Measurements from ENCODE around the gene CAST. TPM values are rescaled to one million over a fixed set of nuclear protein-coding genes. Genes with fewer than 3 reads are reported as not detected.
A peak's percentile ranks its signal among the peaks of the same experiment; 100 is the strongest.

The CAST gene
- total RNA-seq, 1 donor from 2014 or later, result 199 TPM

DNA sequence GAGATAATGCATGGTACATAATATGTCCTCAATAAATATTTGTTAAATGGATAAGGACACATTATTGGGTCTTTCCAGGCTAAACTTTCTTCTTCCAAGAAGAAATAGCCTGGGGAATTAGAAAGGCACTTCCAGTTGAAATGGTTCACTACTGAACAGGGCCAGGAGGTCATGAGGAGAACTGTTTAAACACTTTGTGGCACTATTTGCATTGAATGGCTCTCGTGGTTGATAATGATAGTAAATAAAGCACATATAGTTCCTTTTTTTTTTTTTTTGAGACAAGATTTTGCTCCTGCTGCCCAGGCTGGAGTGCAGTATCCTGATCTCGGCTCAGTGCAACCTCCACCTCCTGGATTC is 19.9 kb upstream of the CAST start:
- DNase-seq (ENCODE audit: extremely low read depth, low read depth, low spot score), result no peak

DNA sequence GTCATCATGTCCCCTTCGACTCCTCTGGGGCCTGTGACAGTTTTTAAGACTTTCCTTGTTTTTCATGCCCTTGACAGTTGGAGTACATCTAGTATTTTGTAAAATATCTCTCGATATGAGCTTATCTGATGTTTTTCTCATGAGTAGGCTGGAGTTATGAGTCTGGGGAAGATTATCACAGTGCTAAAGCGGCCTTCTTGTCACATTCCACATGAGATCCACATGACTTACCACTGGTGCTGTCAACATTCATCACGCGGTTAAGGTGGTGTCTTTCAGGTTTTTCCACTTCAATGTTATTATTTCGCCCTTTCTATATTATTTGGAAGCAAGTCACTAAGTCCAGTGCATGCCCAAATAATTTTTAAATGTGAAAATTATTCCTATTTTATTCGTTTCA is 17.1 kb upstream of the CAST start:
- DNase-seq (ENCODE audit: extremely low read depth, low read depth, low spot score), result no peak

DNA sequence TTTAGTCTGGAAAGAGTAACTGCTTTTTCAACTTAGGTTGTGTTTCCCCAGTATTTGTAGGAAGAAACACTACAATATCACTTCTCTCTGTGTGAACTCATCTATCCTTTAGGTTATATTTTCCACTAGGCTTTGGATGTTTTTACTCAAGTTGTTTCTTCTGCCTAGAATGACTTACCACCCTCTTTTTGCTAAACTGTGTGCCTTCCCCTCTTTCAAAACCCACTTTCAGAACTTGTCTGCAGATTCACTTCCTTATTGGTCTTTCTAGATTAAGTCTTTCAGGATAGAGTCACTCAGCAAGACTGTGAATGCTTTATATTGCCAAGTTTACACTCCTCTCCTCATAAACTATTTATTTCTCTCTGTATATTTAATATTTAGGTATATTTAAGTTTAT is 14.2 kb upstream of the CAST start:
- DNase-seq (ENCODE audit: extremely low read depth, low read depth, low spot score), result no peak

DNA sequence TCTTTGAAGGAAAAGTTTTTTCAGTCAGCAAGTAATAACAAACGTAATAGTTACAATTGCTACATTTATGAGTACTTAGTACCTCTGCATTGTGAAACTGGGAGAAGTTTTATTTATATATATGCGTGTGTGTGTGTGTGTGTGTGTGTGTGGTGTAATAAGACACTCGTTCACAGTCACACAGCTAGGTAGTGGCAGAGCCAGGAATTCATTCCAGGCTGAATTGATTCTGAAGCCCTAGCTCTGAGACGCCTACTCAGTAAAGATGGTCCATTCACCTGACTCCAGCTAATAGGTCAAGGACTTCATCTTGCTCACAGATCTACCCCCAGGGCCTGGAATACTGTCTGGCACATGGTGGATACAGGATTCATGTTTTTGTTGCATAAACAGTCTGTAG is 13.6 kb upstream of the CAST start:
- no peak for DNase-seq (ENCODE audit: extremely low read depth, low read depth, low spot score)

DNA sequence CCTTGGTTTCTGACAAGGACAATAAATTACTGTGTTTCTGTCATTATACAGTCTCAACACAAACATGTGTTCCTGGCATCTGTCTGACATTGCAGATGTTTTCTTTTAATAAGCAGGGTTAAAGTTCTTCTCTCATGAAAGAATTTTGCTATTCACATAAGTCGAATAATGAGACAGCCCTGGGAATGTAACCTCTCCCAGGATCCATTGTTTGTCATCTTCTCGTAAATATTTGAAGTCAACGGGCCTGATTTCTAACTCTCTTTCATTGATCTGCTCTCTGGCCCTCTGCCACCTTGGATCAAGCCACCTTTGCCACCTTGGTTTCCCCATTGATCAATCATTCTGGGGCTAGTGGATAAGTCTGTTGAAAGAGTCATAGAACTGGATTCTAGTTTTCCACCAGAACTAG is 12.9 kb upstream of the CAST start:
- no peak for DNase-seq (ENCODE audit: extremely low read depth, low read depth, low spot score)

DNA sequence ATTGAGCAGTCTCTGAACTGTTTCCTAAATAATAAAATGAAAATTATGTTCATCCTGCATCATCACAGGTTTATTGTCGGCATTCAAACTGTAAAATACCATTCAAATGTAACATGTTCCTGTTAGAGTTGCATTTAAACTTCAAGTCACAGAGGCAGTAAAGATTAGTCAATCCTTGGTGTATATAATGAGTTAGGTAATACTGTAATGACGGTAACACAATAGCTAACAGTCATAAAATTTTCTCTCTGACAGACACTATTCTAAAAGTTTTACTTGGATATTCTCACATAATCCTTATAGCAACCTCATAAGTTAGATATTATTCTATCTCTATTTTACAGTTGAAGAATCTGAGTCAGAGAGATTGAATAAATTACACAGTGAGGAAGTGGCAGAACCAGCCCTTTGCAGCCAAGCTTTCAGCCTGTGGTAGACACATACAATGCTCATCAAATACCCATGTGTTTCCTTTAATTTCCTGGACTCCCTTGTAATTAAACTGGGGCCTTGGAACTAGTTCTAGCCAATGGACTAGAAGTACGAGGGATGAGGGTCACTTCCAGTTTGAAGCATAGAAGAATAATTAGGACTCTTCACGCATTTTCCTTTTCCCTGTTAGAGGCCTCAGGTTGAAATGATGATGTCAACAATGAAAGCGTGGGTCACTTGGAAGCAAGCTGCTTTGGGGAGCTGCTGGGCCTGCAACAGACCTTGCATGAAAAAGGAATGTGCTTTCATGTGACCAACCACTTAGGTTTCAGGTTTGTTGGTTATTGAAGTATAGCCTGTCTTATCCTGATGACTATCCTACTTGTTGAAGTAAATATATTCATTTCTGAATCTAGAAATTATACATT is 12.3 kb upstream of the CAST start:
- no peak for DNase-seq (ENCODE audit: extremely low read depth, low read depth, low spot score)

DNA sequence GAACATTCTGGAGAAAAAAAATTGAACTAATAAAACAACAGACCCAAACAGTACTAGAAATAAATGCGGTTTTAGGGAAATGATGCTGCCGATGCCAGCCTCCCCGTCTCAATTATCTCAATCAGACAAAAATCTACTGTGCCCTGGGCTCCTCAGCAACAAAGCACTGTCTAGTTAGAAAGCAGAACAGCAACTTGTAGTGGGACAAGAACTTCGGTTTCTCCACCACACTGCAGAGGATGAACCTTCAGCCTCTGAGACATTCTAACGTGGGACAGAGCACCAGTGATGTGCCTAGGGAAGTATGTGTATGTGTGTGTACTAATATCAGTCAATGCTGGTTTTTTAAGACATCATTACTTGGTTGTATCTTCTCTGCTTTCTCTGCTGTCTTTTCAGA is 11.1 kb upstream of the CAST start:
- DNase-seq (ENCODE audit: extremely low read depth, low read depth, low spot score), result no peak

DNA sequence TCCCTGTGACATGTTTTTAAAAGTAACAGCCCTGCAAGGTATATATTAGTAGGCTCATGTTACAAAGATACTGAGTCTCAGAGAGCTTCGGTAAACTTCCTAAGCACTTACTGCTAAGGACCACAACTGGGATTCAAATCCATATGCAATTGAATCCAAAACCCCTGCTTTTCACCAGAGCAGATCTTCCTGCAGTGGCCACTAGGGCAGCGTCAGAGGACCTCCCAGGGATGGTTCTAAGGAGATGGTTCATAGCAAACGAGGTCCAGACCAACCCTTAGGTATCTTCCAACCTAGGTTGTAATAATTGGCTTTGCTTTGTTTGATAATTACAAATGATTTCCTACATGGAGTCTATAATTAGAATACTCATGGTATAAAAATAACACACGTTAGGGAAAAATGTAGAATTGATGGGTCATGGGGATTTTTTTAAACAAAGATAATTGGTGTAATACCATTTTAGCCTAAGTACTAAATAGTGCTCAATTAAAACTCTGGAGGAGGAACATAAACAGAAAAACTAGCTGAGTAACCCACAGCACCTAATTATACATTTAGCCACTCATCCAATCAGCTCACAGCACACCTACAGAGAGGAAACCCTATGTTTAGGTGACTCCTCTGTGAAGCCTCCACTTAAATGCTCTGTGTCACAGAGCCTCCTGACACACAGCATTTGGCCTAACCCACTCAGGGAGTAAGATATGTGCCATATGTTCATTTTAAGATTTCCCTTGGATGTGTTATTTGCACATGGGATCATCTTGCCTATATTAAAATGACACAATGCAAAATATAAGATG is 10.0 kb upstream of the CAST start:
- DNase-seq (ENCODE audit: extremely low read depth, low read depth, low spot score), result no peak

DNA sequence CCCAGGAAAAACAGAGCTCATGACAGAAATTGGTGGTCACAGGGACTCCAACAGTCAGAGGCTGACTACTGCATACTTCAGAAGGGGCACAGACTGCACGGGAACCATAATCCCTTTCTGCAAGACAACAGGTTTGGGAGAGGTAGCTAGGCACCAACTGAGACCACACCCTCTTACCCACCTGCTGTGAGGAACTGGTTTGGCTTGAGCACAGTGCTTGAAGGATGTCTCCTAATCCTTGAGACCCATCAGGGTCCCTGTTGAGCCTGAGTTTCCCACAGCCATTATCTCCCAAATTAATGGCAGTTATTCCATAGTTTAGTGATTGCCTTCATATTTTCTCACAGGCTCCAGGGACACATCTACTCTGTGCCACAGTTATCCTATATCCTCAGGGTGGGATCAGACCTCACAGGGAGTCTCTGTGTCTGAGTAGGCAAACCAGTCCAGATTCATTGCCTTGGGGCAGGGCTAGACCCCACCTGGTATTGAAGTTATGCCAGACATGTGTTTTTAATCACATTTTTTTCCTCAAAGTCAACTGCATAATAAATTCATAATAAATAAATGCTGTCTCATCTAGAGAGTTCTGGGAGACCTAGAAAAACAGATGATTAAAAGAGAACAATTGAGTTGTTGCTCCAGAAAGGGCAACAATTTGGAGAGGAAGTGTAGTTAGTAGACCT is 9.3 kb upstream of the CAST start:
- no peak for DNase-seq (ENCODE audit: extremely low read depth, low read depth, low spot score)

DNA sequence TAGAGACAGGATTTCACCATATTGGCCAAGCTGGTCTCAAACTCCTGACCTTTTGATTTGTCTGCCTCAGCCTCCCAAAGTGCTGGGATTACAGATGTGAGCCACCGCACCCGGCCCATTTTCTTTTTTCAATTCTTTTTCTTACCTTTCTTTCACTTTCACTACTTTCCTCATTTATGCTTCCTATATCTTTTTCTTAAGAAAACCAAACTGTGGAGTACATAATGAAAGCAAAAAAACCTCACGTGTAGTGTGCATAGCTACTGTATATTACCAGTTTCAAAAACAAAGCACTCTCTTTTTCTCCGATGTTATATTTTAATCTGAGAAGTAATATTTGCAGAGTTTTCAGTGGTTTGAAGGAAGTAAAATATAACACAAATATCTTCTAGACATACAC is 8.0 kb upstream of the CAST start:
- DNase-seq (ENCODE audit: extremely low read depth, low read depth, low spot score), result no peak

DNA sequence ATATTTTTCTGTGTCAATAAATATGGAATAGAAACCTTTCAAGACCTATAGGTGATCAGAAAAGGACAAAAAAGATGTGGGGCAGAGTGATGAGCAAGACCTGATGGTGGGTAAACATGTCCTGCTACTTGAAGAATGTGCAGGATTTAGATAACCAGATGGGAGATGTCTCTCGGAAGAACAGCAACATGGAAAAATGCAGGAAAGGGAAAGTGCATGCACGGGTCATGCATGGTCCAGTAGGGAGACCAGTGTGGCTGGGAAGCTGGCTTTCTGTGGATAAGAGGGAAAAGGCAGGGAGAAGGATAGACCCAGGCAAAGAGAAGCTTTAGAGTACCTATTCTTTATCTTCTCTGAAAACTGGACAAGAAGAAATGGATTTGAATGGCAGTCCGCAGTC is 7.1 kb upstream of the CAST start:
- no peak for DNase-seq (ENCODE audit: extremely low read depth, low read depth, low spot score)

DNA sequence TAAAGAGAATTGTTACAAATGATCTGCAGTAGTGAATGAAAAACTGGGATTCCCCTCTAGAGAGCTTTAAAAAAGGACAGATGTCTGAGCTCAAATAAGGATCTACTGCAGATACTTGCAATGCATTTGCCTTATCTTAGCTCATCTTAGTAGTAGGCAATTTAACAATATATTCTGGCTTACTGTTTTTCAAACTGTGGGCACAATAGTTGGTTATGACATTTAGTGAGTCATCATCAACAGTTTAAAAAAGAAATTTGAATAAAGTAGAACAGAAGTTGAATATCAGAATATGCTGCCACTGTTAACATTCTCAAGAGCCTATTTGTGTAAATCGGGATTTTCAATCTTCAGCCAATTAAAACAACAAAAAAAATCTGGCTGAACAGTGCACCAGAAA is 6.7 kb upstream of the CAST start:
- no peak for DNase-seq (ENCODE audit: extremely low read depth, low read depth, low spot score)

DNA sequence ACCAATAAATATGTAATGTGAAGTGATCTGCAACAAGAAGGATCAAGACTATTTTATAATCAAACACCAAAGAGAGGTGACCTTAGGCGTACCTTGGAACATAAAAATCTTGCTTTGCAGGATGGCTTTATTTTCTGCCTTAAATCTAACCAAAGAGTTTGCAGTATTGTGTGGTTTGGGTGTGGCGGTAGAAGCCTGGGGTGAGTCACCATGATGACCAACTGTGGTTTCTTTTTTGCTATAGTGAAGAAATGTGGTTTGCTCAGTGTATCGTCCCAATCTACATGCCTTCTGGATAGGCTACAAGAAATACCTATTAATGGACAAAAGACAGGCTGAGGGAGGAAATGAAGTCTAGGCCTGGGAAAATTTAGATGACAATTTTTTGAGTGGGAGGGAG is 5.1 kb upstream of the CAST start:
- no peak for DNase-seq (ENCODE audit: extremely low read depth, low read depth, low spot score)

DNA sequence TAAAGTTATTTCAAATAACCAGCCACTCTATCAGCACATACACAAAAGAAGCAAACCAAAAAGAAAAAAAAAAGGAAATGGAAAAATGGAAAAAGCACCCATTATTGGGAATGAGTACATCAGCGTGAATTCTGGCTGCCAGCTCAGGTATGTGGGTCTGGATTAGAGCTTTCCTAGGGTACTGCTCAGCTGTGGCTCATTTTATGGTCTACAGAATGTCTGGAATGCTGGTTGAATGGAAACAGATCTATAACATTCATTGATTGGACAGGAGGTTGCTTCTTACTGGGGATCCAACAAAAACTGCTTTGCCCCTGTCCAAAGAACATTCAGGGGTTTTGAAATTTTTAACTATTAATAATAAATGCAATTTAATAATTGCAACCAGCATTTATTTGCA is 3.9 kb upstream of the CAST start:
- no peak for DNase-seq (ENCODE audit: extremely low read depth, low read depth, low spot score)

DNA sequence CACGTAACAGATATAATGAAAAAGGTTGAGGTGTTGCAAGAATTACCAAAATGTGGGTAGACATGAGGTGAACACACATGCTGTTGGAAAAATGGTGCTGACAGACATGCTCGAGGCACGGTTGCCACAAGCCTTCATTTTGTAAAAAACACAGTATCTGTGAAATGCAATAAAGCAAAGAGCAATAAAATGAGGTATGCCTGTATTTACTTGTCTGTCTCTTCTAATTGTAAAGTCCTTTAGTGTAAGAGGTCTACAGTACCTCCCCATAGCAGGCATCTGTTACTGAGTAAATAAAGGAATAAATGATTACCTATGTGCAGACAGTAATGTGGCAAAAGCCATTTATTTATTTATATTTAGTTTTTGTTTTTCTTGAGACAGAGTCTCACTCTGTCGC is 3.0 kb upstream of the CAST start:
- no peak for DNase-seq (ENCODE audit: extremely low read depth, low read depth, low spot score)

DNA sequence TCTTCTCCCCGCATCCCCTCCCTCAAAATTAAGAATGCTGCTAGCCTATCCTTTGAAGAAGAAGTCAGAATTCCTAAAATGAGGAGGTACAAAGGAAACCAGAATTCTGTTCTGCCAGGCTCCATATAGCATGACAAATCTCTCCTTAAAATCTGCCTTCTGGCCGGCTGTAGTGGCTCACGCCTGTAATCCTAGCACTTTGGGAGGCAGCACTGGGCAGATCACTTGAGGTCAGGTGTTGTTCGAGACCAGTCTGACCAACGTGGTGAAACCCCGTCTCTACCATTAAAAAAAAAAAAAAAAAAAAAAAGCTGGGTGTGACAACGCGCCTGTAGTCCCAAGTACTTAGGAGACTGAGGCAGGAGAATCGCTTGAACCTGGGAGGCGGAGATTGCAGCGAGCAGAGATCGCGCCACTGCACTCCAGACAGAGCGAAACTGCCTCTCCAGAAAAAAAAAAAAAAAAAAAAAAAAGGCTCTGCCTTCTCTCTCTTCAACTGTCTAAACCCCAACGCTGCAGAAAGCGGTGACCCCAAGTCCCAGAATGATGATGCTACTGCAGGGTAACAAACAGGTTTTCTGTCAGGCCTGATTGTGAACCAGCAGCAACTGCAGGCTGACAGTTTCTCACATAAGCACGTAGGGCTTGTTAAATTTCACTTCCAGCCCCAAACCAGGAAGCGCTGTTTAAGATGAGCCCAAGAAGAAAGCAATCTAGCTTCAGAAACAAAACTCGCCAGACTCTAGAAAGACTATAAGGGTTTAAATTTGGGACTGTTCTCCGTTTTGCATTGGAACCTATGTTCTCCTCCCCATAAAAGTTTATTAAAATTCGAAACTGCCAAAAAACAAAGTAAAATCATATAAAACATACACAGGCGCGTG is 963 bp upstream of the CAST start:
- DNase-seq (ENCODE audit: extremely low read depth, low read depth, low spot score), result peak; percentile 27

DNA sequence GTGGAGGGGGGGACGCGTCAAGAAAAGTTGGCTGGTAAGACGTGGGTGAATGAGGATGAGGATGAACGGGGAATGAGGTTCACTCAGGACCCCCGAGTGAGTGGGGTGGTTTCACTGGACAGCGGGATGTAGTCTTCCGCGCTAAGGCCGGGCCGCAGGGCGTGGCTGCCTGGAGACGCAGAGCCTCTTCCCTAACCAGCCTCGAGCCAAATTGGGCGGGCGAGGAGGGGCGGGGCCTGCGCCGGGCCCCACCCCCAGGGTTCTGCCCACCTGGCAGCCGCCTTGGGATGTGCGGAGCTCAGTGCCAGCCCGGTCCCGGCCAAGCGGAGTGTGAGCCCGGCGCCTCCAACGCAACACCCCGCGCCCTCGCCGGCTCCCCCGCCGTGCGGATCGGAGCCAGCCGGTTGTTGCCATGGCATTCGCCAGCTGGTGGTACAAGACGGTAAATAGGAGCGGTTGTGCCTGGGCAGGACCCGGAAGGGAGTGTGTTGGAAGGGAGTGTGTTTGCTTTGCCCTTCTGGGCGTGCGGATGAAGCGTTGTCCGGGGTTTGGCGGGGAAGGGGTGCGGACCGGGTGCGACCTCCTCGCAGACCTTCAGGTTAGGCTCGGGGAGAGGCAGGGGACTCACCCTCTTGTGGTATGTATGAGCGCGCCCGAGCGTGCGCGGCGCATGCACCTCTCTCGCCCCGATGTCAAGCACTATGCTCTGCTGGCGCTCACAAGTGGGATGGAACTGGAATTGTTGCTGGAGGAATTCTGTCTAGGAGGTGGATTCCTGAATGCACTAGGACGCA is 746 bp downstream of the CAST start:
- no peak for DNase-seq (ENCODE audit: extremely low read depth, low read depth, low spot score)

DNA sequence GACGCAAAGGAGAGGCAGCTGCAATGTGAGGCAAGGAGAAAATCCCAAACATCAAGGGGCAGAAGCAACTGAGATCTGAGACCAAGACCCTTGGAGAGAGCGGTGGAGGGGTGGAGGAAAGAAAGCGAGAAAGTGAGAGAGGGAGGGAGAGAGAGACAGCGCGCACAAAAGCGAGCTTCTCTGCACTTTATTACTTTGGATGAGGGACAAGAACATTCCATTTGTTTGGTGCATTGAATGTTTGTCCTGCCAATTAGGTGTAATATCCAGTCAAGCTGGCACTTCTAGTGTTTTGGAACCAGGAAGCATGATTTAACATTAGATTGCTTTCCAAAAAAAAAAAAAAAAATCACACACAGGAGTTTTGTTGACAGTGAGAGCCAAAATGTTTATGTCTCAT is 1.4 kb downstream of the CAST start:
- no peak for DNase-seq (ENCODE audit: extremely low read depth, low read depth, low spot score)

DNA sequence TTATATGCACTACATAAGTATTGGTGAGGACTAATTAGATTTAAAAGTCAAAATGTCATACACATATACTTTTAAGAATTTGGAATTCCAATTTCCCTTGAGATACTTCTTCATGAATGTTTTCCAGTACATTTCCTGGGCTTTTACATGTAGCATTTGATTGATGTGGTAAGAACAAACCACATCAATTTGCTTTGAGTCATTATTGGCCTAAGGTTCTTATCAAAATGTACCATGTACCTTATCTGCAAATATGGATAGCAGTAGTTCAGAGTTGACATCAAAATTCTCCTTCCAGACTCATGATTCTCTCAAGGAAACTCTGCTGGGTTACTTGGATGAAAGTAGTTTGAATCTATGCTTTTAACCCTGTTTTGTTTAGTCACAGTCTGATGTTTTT is 2.5 kb downstream of the CAST start:
- DNase-seq (ENCODE audit: extremely low read depth, low read depth, low spot score), result no peak

DNA sequence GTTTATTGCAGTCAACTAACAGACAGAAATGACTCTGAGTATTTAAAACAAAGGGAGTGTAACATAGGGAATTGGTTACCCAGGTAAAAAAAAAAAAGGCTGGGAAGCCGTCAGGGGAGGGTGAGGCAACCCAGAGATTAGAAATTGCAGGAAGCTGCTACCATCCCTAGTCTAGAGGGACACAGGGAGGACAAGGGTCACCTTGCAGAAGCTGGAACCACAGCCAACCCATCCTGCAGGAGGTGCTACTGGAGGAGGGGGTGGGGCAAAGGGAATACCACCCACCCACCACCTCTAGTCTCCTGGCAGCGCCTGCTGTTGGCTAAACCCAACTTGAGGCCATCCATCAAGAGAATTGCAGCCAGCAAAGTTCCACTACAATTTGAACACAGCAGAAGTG is 6.5 kb downstream of the CAST start:
- no peak for DNase-seq (ENCODE audit: extremely low read depth, low read depth, low spot score)
